ENCODE results near the gene ZNF548. TPM values are rescaled to one million over a fixed set of nuclear protein-coding genes. Genes with fewer than 3 reads are reported as not detected.
"Not testable (repeated sequence)": the region's sequence is repeated elsewhere in the genome, so short reads cannot be mapped to it uniquely, and the experiment has no call there.

The ZNF548 gene
- total and polyA plus RNA-seq, 5 experiments from 2014 or later: 11.8 to 96.6 (median 16.5) TPM

DNA sequence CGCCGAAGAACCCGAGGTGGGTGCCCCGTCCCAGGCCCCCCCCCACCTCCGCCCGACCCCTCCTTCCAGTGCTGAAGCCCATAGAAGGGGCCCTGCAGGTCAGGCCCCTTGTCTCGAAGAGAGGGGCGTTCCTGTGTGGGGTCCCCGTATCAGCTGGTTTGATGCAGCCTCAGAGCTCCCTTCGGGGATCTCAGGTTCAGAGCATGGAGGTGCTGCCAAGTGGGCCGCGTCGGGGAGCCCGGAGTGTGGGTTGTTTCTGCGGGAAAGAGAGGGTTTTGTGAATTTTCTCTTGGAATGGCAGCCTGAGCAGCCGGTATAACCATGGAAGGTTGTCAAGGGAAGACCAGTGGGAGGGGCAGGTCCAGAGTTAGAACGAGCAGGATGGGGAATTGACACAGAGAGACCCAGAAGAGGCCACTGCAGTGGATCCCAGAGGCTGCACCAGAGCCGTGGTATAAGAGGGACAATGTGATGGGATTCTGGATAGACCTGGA lies 25.9 kb upstream of the ZNF548 start:
- Mint-ChIP-seq H3K4me1 (peaks cover 14 to 18% (median 17%) of the 10 kb centered on the region in 4 donors), H3K4me3 (peak overlapping the region; percentile 84 to 96 (median 94)), H3K9me3 (peaks cover 0 to 80% (median 34%) of the 10 kb centered on the region in 9 donors), H3K36me3 (peaks cover 13 to 54% (median 38%) of the 10 kb centered on the region in 3 donors), H3K27me3 (no peaks in the 10 kb centered on the region), H3K27ac (peak overlapping the region; percentile 95 to 99 (median 98))
- POLR2A ChIA-PET: interaction anchor here (0.7 to 2.0 kb wide), 4 partner anchors 12 to 236 kb away, joined by 3 to 10 read pairs (median 3); partner anchors contain the start of gene ZNF304
- ATAC-seq: peak in 1 of 2 donors; percentile 31
- peak in 1 of 10 donors; percentile 5 for DNase-seq

GRCh38 chr19:57366776-57367175 lies 22.9 kb upstream of the ZNF548 start:
- Mint-ChIP-seq H3K36me3 (peaks cover 34 to 56% (median 45%) of the 10 kb centered on the region in 3 donors), H3K27me3 (no peaks in the 10 kb centered on the region), H3K4me1 (peaks cover 17 to 18% (median 18%) of the 10 kb centered on the region in 4 donors), H3K4me3 (peak overlapping the region in 1 of 10 donors; percentile 29), H3K9me3 (peaks cover 0 to 83% (median 49%) of the 10 kb centered on the region in 9 donors), H3K27ac (no peak overlapping the region)
- DNase-seq: no peak
- ATAC-seq: no peak
- POLR2A ChIA-PET: interaction anchor here (0.6 to 0.7 kb wide), 2 partner anchors 23 to 636 kb away, joined by 3 to 4 read pairs; partner anchors contain the start of gene ZNF548

- H3K9me3 Mint-ChIP-seq: peaks cover 0 to 96% (median 64%) of the 10 kb centered on the region in 9 donors
- no peaks in the 10 kb centered on the region for H3K27me3 Mint-ChIP-seq
- H3K4me3 Mint-ChIP-seq: no peak overlapping the region
- peaks cover 59 to 91% (median 74%) of the 10 kb centered on the region in 3 donors for H3K36me3 Mint-ChIP-seq
- H3K4me1 Mint-ChIP-seq: peaks cover 0 to 6% (median under 1%) of the 10 kb centered on the region in 4 donors
- no peak overlapping the region for H3K27ac Mint-ChIP-seq
- no peak for ATAC-seq
- POLR2A ChIA-PET: no interaction called here
- no peak for DNase-seq
Measured at GRCh38 chr19:57374179-57374578, 15.5 kb upstream of the ZNF548 start.

DNA sequence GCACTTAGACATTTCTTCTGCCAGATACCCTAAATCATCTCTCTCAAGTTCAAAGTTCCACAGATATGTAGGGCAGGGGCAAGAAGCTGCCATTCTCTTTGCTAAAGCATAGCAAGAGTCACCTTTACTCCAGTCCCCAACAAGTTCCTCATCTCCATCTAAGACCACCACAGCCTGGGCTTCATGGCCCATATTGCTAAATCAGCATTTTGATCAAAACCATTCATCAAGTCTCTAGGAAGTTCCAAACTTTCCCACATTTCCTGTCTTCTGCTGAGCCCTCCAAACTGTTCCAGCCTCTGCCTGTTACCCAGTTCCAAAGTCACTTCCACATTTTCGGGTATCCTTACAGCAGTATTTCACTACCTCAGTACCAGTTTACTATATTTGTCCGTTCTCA lies 15.0 kb upstream of the ZNF548 start:
- ATAC-seq, DNase-seq, H3K27ac Mint-ChIP-seq, H3K27me3 Mint-ChIP-seq, POLR2A ChIA-PET, H3K4me1 Mint-ChIP-seq: not testable (repeated sequence)
- peaks cover 0 to 96% (median 64%) of the 10 kb centered on the region in 9 donors for H3K9me3 Mint-ChIP-seq
- H3K4me3 Mint-ChIP-seq: peak overlapping the region in 1 of 10 donors; percentile 48
- H3K36me3 Mint-ChIP-seq: peaks cover 60 to 91% (median 74%) of the 10 kb centered on the region in 3 donors

DNA sequence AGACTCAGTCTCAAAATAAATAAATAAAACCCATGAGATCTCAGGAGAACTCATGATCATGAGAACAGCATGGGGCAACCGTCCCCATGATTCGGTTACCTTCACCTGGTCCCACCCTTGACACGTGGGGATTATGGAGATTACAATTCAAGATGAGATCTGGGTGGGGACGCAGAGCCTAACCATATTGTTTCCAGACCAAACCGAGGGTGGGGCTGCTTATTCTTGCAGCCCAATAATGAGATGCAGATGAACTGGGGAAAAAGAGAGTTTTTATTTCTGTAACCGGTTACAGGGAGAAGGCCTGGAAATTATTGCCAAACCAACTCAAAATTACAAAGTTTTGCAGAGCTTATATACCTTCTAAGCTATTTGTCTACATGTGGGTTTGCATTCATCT lies 13.5 kb upstream of the ZNF548 start:
- Mint-ChIP-seq H3K4me1 (peaks cover 0 to 6% (median under 1%) of the 10 kb centered on the region in 4 donors), H3K27ac (no peak overlapping the region), H3K36me3 (peaks cover 61 to 94% (median 61%) of the 10 kb centered on the region in 3 donors), H3K9me3 (peaks cover 0 to 95% (median 59%) of the 10 kb centered on the region in 9 donors), H3K27me3 (no peaks in the 10 kb centered on the region), H3K4me3 (no peak overlapping the region)
- POLR2A ChIA-PET: no interaction called here
- DNase-seq (no peak), ATAC-seq (no peak)

DNA sequence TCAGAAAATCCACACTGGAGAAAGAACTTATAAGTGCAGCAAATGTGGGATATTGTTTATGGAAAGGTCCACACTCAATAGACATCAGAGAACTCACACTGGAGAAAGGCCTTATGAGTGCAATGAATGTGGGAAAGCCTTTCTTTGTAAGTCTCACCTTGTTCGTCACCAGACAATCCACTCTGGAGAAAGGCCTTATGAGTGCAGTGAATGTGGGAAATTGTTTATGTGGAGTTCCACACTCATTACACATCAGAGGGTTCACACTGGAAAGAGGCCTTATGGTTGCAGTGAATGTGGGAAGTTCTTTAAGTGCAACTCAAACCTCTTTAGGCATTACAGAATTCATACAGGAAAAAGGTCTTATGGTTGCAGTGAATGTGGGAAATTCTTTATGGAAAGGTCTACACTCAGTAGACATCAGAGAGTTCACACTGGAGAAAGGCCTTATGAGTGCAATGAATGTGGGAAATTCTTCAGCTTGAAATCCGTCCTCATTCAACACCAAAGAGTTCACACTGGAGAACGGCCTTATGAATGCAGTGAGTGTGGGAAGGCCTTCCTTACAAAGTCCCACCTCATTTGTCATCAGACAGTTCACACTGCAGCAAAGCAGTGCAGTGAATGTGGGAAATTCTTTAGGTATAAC lies 12.0 kb upstream of the ZNF548 start:
- DNase-seq (no peak), ATAC-seq (no peak)
- POLR2A ChIA-PET: no interaction called here
- no peak overlapping the region for H3K4me3 Mint-ChIP-seq
- H3K27me3 Mint-ChIP-seq: no peaks in the 10 kb centered on the region
- peaks cover 47 to 79% (median 48%) of the 10 kb centered on the region in 3 donors for H3K36me3 Mint-ChIP-seq
- H3K9me3 Mint-ChIP-seq: peaks cover 0 to 94% (median 48%) of the 10 kb centered on the region in 9 donors
- peaks cover 0 to 4% (median under 1%) of the 10 kb centered on the region in 4 donors for H3K4me1 Mint-ChIP-seq
- peak overlapping the region in 1 of 10 donors; percentile 11 for H3K27ac Mint-ChIP-seq

DNA sequence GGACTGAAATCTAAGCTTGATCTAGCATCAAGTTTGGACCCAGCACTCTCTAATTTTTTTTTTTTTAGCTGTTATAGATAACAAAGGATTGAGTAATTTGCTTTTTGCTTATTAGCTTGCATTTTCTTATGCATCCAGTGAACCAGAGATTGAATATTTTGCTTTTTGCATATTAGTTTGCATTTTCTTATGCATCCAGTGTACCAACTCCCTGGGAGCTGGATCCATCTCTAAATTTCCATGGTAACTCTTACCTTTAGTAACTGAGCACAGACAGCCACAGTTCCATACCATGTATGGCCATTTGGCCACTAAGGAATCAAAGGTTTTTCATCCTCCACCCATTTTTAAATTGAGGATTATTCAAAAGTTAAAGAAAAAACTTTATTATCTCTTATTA lies 8.7 kb upstream of the ZNF548 start:
- POLR2A ChIA-PET: interaction anchor here (0.6 kb wide), 2 partner anchors 10 to 277 kb away, joined by 3 read pairs; no protein-coding TSS in a partner anchor
- ATAC-seq: no peak
- H3K4me1 Mint-ChIP-seq: no peaks in the 10 kb centered on the region
- no peak for DNase-seq
- H3K4me3 Mint-ChIP-seq: no peak overlapping the region
- H3K27ac Mint-ChIP-seq: no peak overlapping the region
- H3K9me3 Mint-ChIP-seq: peaks cover 0 to 72% (median 38%) of the 10 kb centered on the region in 9 donors
- H3K36me3 Mint-ChIP-seq: peaks cover 15 to 50% (median 36%) of the 10 kb centered on the region in 3 donors
- peaks cover 0 to 1% (median 0%) of the 10 kb centered on the region in 5 donors for H3K27me3 Mint-ChIP-seq

DNA sequence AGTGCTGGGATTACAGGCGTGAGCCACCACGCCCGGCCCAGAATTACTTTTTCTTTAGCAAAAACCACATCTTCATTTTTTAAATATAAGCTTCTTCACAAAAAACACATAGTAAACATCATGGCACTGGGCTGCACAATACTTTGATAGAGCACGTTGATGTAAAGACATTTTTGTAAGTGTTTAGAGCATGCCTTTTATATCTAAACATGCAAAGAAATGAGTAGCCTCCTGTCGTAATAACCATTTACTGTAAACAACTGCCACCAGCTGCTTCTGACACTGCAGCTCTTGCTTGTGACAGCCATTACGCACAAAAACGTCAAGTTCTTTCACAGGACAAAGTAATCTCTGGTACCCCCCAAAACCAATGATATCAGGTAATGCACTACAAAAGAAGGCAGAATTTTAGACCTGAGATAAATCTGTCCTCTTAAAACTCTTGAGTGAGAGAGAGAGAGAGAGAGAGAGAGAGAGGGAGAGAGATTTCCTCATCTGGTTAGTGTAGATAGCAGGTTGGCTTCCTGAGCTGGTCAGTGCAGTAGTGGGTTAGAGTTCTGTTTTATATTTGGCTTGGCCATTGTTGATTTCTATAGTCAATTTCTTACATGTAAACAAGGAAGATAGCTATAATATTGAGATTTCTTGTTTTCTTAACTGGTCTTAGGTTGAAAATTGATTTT lies 6.7 kb upstream of the ZNF548 start:
- POLR2A ChIA-PET: interaction anchor here (0.7 kb wide), 1 partner anchor 15 kb away, joined by 3 read pairs; no protein-coding TSS in a partner anchor
- Mint-ChIP-seq H3K27me3 (peaks cover 0 to 1% (median 0%) of the 10 kb centered on the region in 5 donors), H3K9me3 (peaks cover 0 to 55% (median 33%) of the 10 kb centered on the region in 9 donors), H3K36me3 (peaks cover 3 to 33% (median 29%) of the 10 kb centered on the region in 3 donors), H3K4me1 (no peaks in the 10 kb centered on the region), H3K4me3 (no peak overlapping the region), H3K27ac (no peak overlapping the region)
- DNase-seq (no peak), ATAC-seq (no peak)

DNA sequence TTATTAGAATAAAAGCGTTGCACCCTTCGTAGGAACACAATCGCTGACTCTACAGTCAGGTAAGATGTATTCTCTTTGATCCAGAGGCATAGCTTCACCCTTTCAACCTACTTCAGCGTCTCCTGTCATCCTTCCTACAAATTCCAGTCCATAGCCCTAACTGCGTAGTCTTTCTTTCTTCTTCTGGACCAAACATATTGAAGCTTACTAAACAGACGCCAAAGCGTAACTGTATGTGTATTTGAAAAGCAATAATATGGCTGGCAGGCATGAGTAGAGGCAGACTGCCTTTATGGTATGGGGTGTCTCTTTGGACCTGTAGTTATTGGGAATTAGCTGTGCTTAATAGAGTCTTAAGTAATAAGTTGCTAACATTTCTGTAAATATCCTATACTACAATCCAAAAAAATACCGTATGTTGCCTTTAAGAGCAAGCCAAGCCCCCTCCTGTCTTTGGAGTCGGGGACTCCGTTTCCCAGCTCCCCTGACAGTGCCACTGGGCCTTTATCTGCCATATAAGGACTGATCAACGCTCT lies 392 bp upstream of the ZNF548 start:
- ATAC-seq: no peak
- Mint-ChIP-seq H3K36me3 (peaks cover 28 to 52% (median 34%) of the 10 kb centered on the region in 3 donors), H3K27me3 (no peaks in the 10 kb centered on the region), H3K27ac (peak overlapping the region; percentile 92 to 99 (median 98)), H3K9me3 (peaks cover 2 to 57% (median 23%) of the 10 kb centered on the region in 9 donors), H3K4me3 (peak overlapping the region; percentile 94 to 98 (median 96)), H3K4me1 (peaks cover 18 to 43% (median 37%) of the 10 kb centered on the region in 4 donors)
- POLR2A ChIA-PET: interaction anchor here (0.6 to 2.0 kb wide), 20 partner anchors 9 to 973 kb away, joined by 3 to 9 read pairs (median 3); partner anchors contain the start of genes TRAPPC2B, ZNF154, ZNF17 and ZNF274
- DNase-seq: no peak

GRCh38 chr19:57395710-57396109 lies 6.1 kb downstream of the ZNF548 start:
- H3K4me3 Mint-ChIP-seq: peak overlapping the region in 1 of 10 donors; percentile 18
- DNase-seq: no peak
- peaks cover 15 to 30% (median 25%) of the 10 kb centered on the region in 4 donors for H3K4me1 Mint-ChIP-seq
- peak overlapping the region in 1 of 10 donors; percentile 31 for H3K27ac Mint-ChIP-seq
- no peaks in the 10 kb centered on the region for H3K27me3 Mint-ChIP-seq
- H3K9me3 Mint-ChIP-seq: peaks cover 22 to 93% (median 64%) of the 10 kb centered on the region in 9 donors
- peaks cover 67 to 95% (median 90%) of the 10 kb centered on the region in 3 donors for H3K36me3 Mint-ChIP-seq
- POLR2A ChIA-PET: no interaction called here
- ATAC-seq: no peak

GRCh38 chr19:57398868-57399267 lies 9.2 kb downstream of the ZNF548 start:
- H3K9me3 Mint-ChIP-seq: peaks cover 22 to 93% (median 76%) of the 10 kb centered on the region in 9 donors

More at GRCh38 chr19:57398868-57399267, 9.2 kb downstream of the ZNF548 start:
- Mint-ChIP-seq H3K4me3 (no peak overlapping the region), H3K27ac (peak overlapping the region in 1 of 10 donors; percentile 70), H3K27me3 (no peaks in the 10 kb centered on the region), H3K4me1 (peaks cover 4 to 17% (median 10%) of the 10 kb centered on the region in 4 donors), H3K36me3 (peaks cover 69 to 91% (median 72%) of the 10 kb centered on the region in 3 donors)
- DNase-seq: no peak
- ATAC-seq: no peak
- POLR2A ChIA-PET: interaction anchor here (0.9 kb wide), 1 partner anchor 9 kb away, joined by 3 read pairs; the partner anchor contains the start of gene ZNF548

Measured in naive thymus-derived CD8-positive, alpha-beta T cell (primary cell).